Measurements from ENCODE around the gene PDE7B.
"Not testable (repeated sequence)": the region's sequence is repeated elsewhere in the genome, so short reads cannot be mapped to it uniquely, and the experiment has no call there.

PDE7B gene

GRCh38 chr6:136208783-136209182, 357.3 kb downstream of the PDE7B start:
- no peak for DNase-seq

DNA sequence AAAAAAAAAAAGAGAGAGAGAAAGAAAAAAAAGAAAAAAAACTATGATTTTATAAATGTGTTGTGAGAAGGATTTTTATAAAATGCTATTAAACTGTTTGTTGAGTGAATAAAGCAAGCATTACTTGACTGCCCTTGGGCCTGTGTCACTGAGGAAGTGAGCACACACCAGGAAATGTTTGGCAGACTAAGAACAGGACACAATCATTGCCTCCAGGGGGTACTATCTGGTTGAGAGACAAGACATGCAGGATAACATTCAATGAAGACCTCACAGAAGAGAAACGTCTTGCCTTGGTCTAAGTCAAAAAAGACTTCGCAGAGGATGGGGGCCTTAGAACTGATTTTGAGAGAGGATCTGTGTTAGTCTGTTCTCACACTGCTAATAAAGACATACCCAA, 358.0 kb downstream of the PDE7B start:
- no peak for DNase-seq

- DNase-seq: no peak
Observed at GRCh38 chr6:136210398-136211165, 359.1 kb downstream of the PDE7B start.

GRCh38 chr6:136212608-136213007, 361.1 kb downstream of the PDE7B start:
- no peak for DNase-seq

GRCh38 chr6:136213012-136213539, 361.6 kb downstream of the PDE7B start:
- no peak for DNase-seq

DNA sequence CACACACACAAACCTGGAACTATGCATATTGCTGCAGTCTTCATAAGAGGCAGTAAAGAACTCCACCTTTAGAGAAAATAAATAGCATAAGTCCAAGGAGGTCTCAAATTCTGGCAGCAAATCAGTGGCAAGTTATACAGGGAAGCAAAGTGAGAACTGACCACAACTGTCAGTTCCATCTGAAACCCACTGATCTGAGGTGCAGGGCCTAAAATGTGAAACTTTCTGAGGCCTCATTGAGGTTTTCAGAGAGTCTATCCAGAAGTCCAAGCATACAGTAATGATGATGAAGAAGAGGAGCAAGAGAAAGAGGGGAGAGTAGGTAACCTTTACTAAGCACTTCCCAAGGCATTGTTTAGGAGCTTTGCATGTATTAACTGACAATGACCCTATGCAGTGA, 362.4 kb downstream of the PDE7B start:
- DNase-seq: no peak

GRCh38 chr6:136216503-136217401, 365.3 kb downstream of the PDE7B start:
- DNase-seq: no peak

GRCh38 chr6:136224974-136225373, 373.5 kb downstream of the PDE7B start:
- DNase-seq: not testable (repeated sequence)

DNA sequence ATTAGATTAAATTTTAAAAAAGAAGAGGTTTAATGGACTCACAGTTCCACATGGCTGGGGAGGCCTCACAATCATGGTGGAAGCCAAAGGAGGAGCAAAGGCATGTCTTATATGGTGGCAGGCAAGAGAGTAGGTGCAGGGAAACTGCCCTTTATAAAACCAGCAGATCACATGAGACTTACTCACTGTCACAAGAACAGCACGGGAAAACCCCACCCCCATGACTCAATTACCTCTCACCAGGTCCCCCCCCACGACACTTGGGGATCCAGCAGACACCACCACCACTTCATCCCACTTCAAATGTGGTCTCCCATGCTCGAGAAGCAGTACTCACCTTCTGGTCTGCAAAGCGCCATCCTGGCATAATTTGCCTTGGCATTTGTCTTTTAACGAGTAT, 374.0 kb downstream of the PDE7B start:
- DNase-seq: no peak

DNA sequence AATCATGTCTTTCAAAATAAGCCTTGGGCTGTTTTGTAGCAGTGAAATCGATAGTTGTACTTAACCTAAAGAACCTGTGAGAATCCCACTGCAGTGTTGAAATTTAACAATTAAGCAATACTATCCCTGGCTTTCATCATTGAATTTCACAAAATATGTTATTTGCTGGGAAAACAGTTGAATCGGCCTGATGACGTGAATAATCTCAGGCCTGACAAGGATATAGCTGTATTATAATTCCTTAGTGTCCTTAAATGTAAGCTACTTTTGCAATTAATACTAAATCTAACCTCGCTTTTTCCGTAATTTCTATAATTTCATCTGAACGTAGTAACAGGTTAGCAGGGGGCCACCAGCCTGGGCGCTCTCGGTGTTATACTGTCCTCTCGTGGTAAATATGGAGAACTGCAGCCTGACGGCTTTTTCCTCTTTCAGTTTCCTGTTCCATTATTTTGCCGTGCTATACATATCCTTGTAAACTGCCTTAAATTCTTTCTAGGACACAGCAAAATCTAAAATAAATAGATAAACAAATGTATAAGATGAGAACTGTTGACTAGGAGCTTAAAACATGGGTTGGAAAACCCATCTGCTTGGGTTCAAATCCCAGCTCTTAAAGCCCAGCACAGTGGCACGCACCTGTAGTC, 374.6 kb downstream of the PDE7B start:
- no peak for DNase-seq

DNA sequence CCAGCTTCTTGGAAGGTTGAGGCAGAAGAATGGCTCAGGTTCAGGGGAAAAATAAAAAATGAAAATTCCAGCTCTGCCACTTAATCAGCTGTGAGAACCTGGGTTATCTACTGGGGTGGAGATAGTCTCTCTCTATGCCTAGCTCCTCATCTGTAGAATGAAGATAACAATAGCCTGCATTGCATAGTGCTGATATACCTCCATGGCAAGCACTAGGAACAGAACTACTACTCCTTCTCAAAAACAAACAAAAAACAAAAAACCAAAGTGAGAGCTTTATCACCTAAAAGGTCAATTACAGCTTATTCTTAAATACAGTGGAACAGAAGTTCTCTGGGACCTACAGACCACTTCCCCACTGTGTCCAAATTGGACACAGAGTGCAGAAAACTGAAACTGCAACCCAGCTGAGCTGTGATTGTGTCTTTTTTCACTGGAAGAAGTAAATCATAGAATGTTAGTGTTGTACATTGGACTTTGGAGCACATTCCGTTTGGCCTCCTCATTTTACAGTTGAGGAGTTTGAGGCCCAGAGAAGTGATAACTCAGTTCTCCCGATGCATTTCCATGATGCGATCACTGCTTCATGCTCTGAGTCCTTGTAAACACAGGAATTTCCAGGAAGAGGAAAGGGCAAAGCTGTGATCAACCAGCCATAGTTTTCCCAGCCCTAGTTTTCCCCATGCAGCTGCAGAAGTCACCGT, 375.3 kb downstream of the PDE7B start:
- no peak for DNase-seq

GRCh38 chr6:136228814-136229213, 377.3 kb downstream of the PDE7B start:
- DNase-seq: no peak

GRCh38 chr6:136230219-136230853, 378.8 kb downstream of the PDE7B start:
- DNase-seq: no peak

DNA sequence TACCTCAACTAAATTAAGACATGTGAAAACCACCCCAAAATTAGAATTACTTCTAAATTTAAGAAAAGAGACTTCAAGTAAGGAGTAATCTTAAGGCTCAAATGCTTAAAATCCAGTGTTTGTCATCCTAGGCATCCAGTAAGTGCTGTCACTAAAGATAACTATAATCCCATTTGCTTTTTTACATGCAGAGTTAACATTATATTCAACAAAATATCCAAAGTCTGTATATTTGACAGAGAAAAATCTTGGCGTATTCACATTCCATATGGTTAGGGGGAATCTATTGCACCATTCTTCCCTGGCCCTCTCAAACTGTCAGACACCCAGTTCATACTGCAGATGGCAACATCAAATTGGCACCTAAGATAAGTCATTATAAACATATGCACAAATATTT, 381.2 kb downstream of the PDE7B start:
- no peak for DNase-seq

DNA sequence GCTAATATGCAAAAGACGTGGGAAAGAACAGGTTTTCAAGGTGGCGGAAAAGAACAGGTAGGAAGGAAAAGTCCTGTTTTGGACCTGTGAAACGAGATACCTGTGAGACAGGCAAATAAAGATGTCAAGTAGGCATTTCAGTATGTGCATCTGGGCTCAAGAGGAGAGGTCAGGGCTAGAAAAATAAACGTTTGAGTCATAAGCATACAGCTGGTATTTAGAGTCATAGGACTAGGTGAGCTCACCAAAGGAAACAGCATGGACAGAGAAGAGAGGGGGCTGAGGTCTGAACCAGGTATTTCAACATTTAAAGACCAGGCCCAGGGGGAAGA, 383.7 kb downstream of the PDE7B start:
- no peak for DNase-seq

DNA sequence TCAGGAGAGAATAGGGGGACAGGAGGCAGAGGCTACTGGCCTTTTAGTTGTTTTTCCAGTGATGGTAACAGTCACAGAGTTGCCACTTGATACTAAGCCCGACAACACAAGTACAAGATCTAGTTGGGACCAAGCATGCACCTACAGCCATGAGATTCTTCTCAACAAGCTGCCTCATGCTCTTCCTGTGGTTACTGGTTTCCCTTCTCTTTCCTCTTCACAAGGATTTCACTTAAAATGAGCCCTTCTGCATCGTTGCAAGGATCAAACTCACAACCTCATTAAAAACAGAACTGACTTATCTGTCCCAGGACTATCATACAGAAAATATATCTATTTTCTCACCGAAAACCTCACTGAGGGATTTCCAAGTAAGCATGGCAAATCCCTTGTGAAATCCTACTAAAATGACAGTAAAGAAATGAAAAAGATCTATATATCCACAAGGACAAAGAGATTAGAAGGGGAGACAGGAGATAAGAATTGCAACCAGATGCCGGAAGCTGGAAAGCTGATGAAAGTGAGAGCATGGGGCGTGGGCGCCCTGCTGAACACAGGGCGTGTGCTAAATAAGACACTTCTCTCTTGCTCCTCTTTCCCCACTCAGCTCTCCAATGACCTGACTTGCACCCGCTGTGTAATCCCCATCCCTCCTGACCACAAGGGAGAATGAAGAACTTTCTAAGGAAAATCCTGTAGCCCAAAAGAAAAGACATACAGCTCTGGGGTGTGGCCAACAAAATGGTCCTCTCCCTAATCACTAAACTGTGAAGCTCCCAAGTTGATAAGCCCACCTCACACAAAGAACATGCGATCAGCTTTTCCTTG, 385.2 kb downstream of the PDE7B start:
- DNase-seq: no peak

- DNase-seq: no peak
Observed at GRCh38 chr6:136244061-136244616, 392.6 kb downstream of the PDE7B start.
